Prostate gland (tissue), 2 donors: ENCODE data around the gene ZNF558. TPM values are rescaled to one million over a fixed set of nuclear protein-coding genes. Genes with fewer than 3 reads are reported as not detected.

Experiments used
- DNase-seq: peaks from one replicate; pipeline ENCODE4 v3.0.0-alpha.2; 2019; ENCODE audit warnings: low spot score
- H3K27ac ChIP-seq, 2 donors: fragments of 200-600 bp; sonication (generic); 2 replicates each; pipeline ENCODE4 v1.5.1; 2017 to 2019
- H3K27me3 ChIP-seq: fragments of 200-600 bp; sonication (generic); replicated peaks from 2 replicates; pipeline ENCODE4 v1.5.1; 2019; ENCODE audit not compliant: insufficient read depth
- H3K36me3 ChIP-seq, 2 donors: fragments of 200-600 bp; sonication (generic); 1 replicate in 1 of 2; 2 replicates in 1 of 2; pipeline versions ENCODE4 v1.5.1 to v1.8.1; 2017 to 2019
- H3K4me1 ChIP-seq: fragments of 200-600 bp; sonication (generic); replicated peaks from 2 replicates; pipeline ENCODE4 v1.5.1; 2019
- H3K4me3 ChIP-seq, 2 donors: fragments of 200-600 bp; sonication (generic); 2 replicates each; pipeline ENCODE4 v1.5.1; 2017 to 2019
- H3K9me3 ChIP-seq: fragments of 200-600 bp; sonication (generic); 2 replicates; pipeline ENCODE4 v1.5.1; 2017
- CTCF ChIP-seq, 4 experiments: fragments of 200-600 bp in 2 of 4; fragments of 450-650 bp in 2 of 4; sonication (generic) in 2 of 4; IDR thresholded peaks; 1 replicate in 3 of 4; 2 replicates in 1 of 4; pipeline ENCODE4 v1.5.1; 2016 to 2019; ENCODE audit warnings: antibody characterized with exemption in 4 of 4, mild to moderate bottlenecking in 2 of 4, moderate library complexity in 2 of 4
- POLR2A ChIP-seq: fragments of 450-650 bp; IDR thresholded peaks from one replicate; pipeline ENCODE4 v1.6.1; 2016; ENCODE audit warnings: antibody characterized with exemption, mild to moderate bottlenecking
- POLR2AphosphoS5 ChIP-seq: sonication (generic); formaldehyde crosslinking; IDR thresholded peaks from one replicate; pipeline ENCODE4 v1.6.1; 2017; ENCODE audit warnings: antibody characterized with exemption
- WGBS: methylation state at CpG from one replicate; pipeline ENCODE4 v1.1.5; 2018; 5-methylcytosine and 5-hydroxymethylcytosine counted together
- intact Hi-C: fragments of 100-400 bp; cut with DNase I; formaldehyde crosslinking; loops from one replicate; pipeline ENCODE4 v1.14.2; 2022
- total RNA-seq, 2 donors: library from RNA; depleted of rRNA; stranded (reverse); fragments of >200 nt; gene quantifications; one replicate each; pipeline ENCODE4 v1.1.0, GENCODE V29; 2016

ZNF558 gene
- total RNA-seq, 2 donors from 2014 or later: 28.6 to 45.2 TPM

DNA sequence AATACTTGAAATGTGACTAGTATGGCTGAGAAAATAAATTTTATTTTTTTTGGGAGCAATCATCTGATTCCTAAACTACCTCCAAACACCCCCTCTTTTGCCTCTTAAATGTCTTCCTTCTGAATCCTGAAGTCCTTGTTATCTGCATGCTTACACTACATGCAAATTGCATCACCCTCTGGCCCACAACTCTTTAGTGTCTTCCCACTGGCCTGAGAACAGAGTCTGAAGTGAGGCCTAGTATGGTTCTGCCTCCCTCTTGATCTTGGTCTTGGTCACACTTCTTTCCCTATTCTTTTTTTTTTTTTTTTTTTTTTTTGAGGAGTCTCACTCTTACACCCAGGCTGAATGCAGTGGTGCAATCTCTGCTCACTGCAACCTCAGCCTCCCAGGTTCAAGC is 4.8 kb downstream of the ZNF558 start:
- DNase-seq: no peak
- intact Hi-C loops: no loop called here
- no peaks in the 10 kb centered on the region for H3K9me3 ChIP-seq
- TF ChIP-seq POLR2AphosphoS5: no peak
- no peak for TF ChIP-seq POLR2A
- no peak for TF ChIP-seq CTCF (IDR thresholded peaks at IDR 0.05)
- H3K4me1 ChIP-seq: no peaks in the 10 kb centered on the region
- no peak overlapping the region for H3K27ac ChIP-seq
- peaks cover 11 to 24% of the 10 kb centered on the region in 2 donors for H3K36me3 ChIP-seq
- no peak overlapping the region for H3K4me3 ChIP-seq
- H3K27me3 ChIP-seq: no peaks in the 10 kb centered on the region

GRCh38 chr19:8826371-8826770 is 5.7 kb downstream of the ZNF558 start:
- TF ChIP-seq CTCF (IDR thresholded peaks at IDR 0.05) (no peak), POLR2AphosphoS5 (no peak), POLR2A (no peak)
- Histone ChIP-seq H3K4me1 (no peaks in the 10 kb centered on the region), H3K27ac (no peak overlapping the region), H3K27me3 (no peaks in the 10 kb centered on the region), H3K9me3 (no peaks in the 10 kb centered on the region), H3K36me3 (peaks cover 11 to 31% of the 10 kb centered on the region in 2 donors), H3K4me3 (no peak overlapping the region)
- DNase-seq: no peak
- intact Hi-C loops: no loop called here
- WGBS: 98% methylated on average over 5 of the region's 5 CpGs

- H3K4me3 ChIP-seq: no peak overlapping the region
- peaks cover 17 to 54% of the 10 kb centered on the region in 2 donors for H3K36me3 ChIP-seq
- DNase-seq: no peak
- H3K27ac ChIP-seq: no peak overlapping the region
- no peak for TF ChIP-seq CTCF (IDR thresholded peaks at IDR 0.05)
- no peak for TF ChIP-seq POLR2A
- TF ChIP-seq POLR2AphosphoS5: no peak
- H3K4me1 ChIP-seq: no peaks in the 10 kb centered on the region
- 71% methylated on average over 5 of the region's 5 CpGs for WGBS
- intact Hi-C loops: no loop called here
- no peaks in the 10 kb centered on the region for H3K9me3 ChIP-seq
- H3K27me3 ChIP-seq: no peaks in the 10 kb centered on the region
Observed at GRCh38 chr19:8821748-8822241, 10.3 kb downstream of the ZNF558 start.

GRCh38 chr19:8820234-8820633 is 11.9 kb downstream of the ZNF558 start:
- H3K4me1 ChIP-seq: no peaks in the 10 kb centered on the region
- H3K36me3 ChIP-seq: peaks cover 17 to 54% of the 10 kb centered on the region in 2 donors

More at GRCh38 chr19:8820234-8820633, 11.9 kb downstream of the ZNF558 start:
- 94% methylated on average over 3 of the region's 3 CpGs for WGBS
- Histone ChIP-seq H3K27me3 (no peaks in the 10 kb centered on the region), H3K4me3 (no peak overlapping the region), H3K9me3 (no peaks in the 10 kb centered on the region), H3K27ac (no peak overlapping the region)
- no peak for DNase-seq
- intact Hi-C loops: no loop called here
- TF ChIP-seq CTCF (IDR thresholded peaks at IDR 0.05) (no peak), POLR2AphosphoS5 (no peak), POLR2A (no peak)
